GM23248 (cell line): Measurements from ENCODE around the gene H1-8.

ENCODE experiments used
- EZH2 ChIP-seq: fragments of 200-600 bp; sonication (generic); IDR thresholded peaks from 2 replicates; pipeline ENCODE4 v1.6.1; 2018; ENCODE audit warnings: antibody characterized with exemption, mild to moderate bottlenecking; ENCODE audit not compliant: insufficient read depth, poor library complexity, severe bottlenecking
- EZH2phosphoT487 ChIP-seq: fragments of 200-600 bp; sonication (generic); IDR thresholded peaks from 2 replicates; pipeline ENCODE4 v1.6.1; 2018; ENCODE audit warnings: antibody characterized with exemption, moderate library complexity, mild to moderate bottlenecking, low read depth; ENCODE audit not compliant: insufficient read depth

DNA sequence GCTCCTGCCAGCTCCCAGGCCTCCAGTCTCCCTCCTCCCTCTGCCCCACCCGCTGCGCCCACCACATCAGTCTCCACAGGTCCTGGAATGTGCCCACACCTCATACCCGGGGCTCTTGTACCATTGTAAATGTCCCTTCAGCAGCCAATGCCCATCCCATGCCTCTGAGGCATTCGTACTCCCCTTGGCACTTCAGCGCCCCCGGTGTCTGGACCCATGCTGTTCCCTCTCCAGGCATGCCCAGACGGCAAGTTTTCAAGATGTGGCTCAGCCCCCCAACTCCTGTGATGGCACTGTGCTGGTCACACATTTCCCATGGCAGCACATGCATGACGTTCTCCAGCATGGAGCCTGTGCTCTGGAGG lies 50.2 kb downstream of the H1-8 start:
- TF ChIP-seq EZH2phosphoT487 (no peak), EZH2 (no peak)
